ENCODE measurements around the gene STXBP3.

The STXBP3 gene

DNA sequence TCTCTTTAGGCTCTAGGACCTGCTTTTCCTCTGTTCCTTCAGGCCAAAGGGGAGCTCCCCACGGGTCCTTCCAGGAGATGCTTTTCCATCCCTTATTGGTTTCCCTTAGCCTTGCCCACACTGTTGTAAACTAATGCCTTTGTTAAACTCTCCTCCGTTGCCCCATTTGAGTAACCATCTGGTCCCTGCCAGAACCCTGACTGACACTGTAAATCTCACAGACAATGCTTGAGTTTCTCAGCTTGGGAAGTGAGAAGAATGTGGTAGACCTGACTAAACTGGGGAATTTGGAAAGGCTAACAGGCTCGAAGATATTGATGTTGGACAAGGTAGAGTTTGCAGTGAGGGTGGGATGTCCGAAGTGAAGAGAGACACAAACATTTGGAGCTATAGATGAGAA lies 99.0 kb downstream of the STXBP3 start:
- no peak for DNase-seq (ENCODE audit: low read depth)

DNA sequence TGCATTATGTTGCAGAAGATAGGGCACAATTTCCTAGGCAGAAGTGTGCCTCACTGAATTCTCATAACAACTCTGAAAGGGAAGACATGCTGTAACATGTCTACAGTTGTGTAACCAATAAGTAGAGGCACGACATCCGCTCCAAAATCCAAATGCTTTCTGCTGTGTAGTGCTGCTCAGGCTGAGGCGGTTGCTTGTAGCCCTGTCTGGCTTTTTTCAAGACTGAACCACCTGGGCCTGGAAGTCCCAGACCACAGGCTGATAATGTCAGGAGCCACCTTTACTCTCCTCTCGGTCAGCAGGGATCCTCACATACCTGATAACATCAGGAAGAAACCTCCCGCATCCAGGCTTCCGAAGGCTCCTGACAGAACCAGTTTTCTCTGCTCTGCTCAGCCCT lies 99.5 kb downstream of the STXBP3 start:
- DNase-seq (ENCODE audit: low read depth): no peak

DNA sequence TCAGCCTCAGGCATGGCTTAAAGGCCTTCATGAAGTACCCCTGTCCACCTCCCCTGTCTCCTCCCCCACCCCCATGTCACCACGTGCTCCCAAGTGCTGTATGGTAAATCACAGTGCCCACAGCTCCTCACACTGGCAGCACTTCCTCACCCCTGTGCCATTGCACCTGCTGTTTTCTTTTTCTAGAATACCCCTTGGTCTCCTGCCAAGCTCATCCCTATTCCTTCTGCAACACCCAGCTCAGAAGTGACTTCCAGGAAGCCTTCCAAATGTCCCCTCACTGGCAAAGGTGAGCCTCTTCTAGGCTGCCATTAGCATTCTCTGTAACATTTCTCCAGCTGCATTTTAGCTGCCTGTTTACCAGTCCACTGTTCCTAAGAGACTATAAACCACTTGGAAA lies 101.0 kb downstream of the STXBP3 start:
- no peak for DNase-seq (ENCODE audit: low read depth)

DNA sequence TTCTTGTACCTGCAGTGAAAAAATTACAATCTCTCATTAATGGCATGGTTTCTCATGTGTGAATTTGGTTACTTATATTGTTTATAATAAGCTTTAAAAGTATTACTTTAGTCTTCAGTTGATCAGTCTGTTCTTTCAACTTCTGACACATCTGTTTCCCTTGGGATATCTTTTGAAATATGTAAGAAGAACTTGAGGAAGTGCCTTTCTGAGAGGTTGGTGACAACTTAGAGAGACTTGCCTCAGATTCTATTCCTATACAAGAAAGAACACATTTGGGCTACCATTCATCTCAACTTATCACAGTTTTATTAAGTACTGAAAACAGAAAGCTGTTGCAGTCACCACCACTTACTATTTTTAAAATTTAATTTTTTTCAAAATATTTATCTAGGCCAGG lies 102.3 kb downstream of the STXBP3 start:
- DNase-seq (ENCODE audit: low read depth): no peak

GRCh38 chr1:108850929-108851328 lies 104.5 kb downstream of the STXBP3 start:
- DNase-seq (ENCODE audit: low read depth): peak; percentile 26

DNA sequence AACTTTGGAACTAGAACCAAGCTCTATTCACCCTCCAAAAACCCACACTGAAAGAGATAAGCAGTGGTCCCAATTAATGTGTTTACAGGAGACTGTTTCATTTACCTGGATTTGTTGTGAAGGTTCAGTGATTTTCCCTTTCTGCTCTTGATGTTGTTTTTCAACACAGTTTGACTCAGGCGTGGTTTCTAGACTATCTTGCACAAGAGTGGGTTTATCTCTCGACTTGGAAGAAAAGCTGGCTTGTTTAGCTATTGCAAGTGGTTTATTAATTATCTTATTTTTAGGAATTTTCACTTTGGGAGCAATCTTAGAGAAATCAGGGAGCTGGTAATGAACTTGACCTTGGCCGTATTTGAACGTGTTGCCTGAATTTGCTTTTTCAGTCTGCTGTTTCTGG lies 105.1 kb downstream of the STXBP3 start:
- DNase-seq (ENCODE audit: low read depth): no peak

- DNase-seq (ENCODE audit: low read depth): no peak
These were observed 105.9 kb downstream of the STXBP3 start for GRCh38 chr1:108852221-108852975.

DNA sequence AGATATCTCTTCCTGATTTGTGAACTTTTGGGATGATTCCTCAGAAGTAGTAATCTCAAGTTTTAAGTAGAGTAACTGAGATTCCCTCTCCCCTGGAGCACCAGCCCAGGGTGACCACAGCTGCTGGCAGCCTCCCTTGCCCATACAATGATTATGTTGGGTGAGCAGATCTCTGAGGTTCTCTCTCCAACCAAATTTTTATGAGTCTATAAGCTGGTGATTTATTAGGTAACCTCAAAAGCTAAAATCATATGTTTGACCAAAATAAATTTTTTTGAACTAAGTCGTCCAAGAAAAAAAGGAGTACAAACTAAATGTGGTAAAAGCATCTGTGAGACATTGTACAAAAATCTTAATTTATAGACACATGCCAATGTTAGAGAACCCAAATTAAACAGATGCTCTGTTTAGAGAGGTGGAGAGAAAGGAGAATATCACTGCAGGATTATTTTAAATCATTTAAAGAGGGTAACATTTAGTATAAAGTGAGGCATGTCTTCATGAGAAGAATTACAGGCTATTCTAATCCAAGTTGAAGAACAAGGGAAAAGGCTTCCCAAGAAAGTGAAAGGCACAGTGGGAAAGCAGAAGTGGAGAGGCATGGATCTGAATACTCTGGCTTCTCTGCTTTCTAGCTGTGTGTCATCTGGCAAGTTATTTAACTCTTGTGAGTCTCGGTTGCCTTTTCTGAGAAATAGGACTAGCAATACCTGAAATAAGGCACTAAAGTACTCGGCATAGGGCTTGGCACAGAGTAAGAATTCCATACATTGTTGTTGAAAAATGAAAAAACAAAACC lies 107.9 kb downstream of the STXBP3 start:
- no peak for DNase-seq (ENCODE audit: low read depth)

- no peak for DNase-seq (ENCODE audit: low read depth)
These were observed 110.5 kb downstream of the STXBP3 start, which contains the start of gene AKNAD1 for GRCh38 chr1:108856994-108857393. Gene AKNAD1, minus strand, starts transcription at chr1:108857094. Its CDS starts 4,430 bp downstream, at chr1:108852664.

GRCh38 chr1:108858230-108858950 lies 111.9 kb downstream of the STXBP3 start:
- DNase-seq (ENCODE audit: low read depth): no peak

Data from CMK (cell line).